A549 (cell line): ENCODE results near the gene RABGAP1L.

ENCODE experiments used
- CTCF ChIP-seq: fragments of >200 bp; sonication (Bioruptor Twin); formaldehyde crosslinking; IDR thresholded peaks from 3 replicates; pipeline ENCODE4 v1.5.1; 2016
- EHMT2 ChIP-seq: fragments of 200-600 bp; sonication (generic); IDR thresholded peaks from 2 replicates; pipeline ENCODE4 v1.6.1; 2016; ENCODE audit warnings: antibody characterized with exemption, low read depth, mild to moderate bottlenecking, moderate library complexity
- MAFK ChIP-seq: fragments of 450-650 bp; IDR thresholded peaks from 2 replicates; pipeline ENCODE4 v1.6.1; 2014; ENCODE audit not compliant: partially characterized antibody
- POLR2A ChIP-seq: IDR thresholded peaks from 2 replicates; pipeline ENCODE4 v1.6.1; 2012; ENCODE audit warnings: mild to moderate bottlenecking, low read length
- RAD21 ChIP-seq, 2 experiments: fragments of >200 bp in 1 of 2; sonication (Bioruptor Twin) in 1 of 2; formaldehyde crosslinking in 1 of 2; IDR thresholded peaks in 1 of 2; conservative IDR thresholded peaks in 1 of 2; 2 replicates in 1 of 2; 3 replicates in 1 of 2; pipeline ENCODE4 v1.6.1; 2012 to 2018; ENCODE audit warnings: inconsistent platforms in 1 of 2
- TF ChIP-seq, protein P1 (sequence below): fragments of 450-650 bp; IDR thresholded peaks from 2 replicates; pipeline ENCODE4 v1.6.1; 2014; ENCODE audit warnings: antibody characterized with exemption

- TF ChIP-seq RAD21 (conservative IDR thresholded peaks at IDR 0.05 in 1 of 2, IDR thresholded peaks at IDR 0.05 in 1 of 2) (no peak), POLR2A (no peak), CTCF (no peak), EHMT2 (no peak), MAFK (no peak)
- TF ChIP-seq, protein P1, sequence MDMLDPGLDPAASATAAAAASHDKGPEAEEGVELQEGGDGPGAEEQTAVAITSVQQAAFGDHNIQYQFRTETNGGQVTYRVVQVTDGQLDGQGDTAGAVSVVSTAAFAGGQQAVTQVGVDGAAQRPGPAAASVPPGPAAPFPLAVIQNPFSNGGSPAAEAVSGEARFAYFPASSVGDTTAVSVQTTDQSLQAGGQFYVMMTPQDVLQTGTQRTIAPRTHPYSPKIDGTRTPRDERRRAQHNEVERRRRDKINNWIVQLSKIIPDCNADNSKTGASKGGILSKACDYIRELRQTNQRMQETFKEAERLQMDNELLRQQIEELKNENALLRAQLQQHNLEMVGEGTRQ = no peak
These were observed 561.9 kb downstream of the RABGAP1L start for GRCh38 chr1:174721246-174721645.
